ENCODE data around the gene SKOR2. TPM values are rescaled to one million over a fixed set of nuclear protein-coding genes. Genes with fewer than 3 reads are reported as not detected.

Gene SKOR2
- total and polyA plus RNA-seq, 9 of the 15 experiments (the other 6 are each of a cell fraction or from before 2014, with no cell fraction given) = not detected

GRCh38 chr18:47184419-47185050, 66.9 kb downstream of the SKOR2 start (continued):
- TF ChIP-seq SMAD3 (CRISPR knock-in tag; conservative IDR thresholded peaks at IDR 0.05) = no peak
- TF ChIP-seq ELF4 (CRISPR knock-in tag; IDR thresholded peaks at IDR 0.05) = no peak
- TF ChIP-seq KAT8 (IDR thresholded peaks at IDR 0.05; ENCODE audit: low read depth) = no peak
- TF ChIP-seq HDAC8 (tag; IDR thresholded peaks at IDR 0.05) = no peak
- TF ChIP-seq CTCF (IDR thresholded peaks at IDR 0.05 in 2 of 3, conservative IDR thresholded peaks at IDR 0.05 in 1 of 3; ENCODE audit: insufficient read depth in 2 of 3, low read depth in 1 of 3, low read length in 3 of 3) = no peak
- no peak for TF ChIP-seq ELK1 (CRISPR knock-in tag; IDR thresholded peaks at IDR 0.05)
- no peak for TF ChIP-seq POLR2AphosphoS5 (IDR thresholded peaks at IDR 0.05; ENCODE audit: control insufficient read depth, insufficient read depth, low read depth, low read length)
- TF ChIP-seq PPARD (CRISPR knock-in tag; IDR thresholded peaks at IDR 0.05) = no peak
- TF ChIP-seq EGR1 (conservative IDR thresholded peaks at IDR 0.05) = no peak
- no peak for TF ChIP-seq ZBTB26 (CRISPR knock-in tag; IDR thresholded peaks at IDR 0.05)
- no peak for TF ChIP-seq ASH1L (IDR thresholded peaks at IDR 0.05; ENCODE audit: borderline replicate concordance, low read depth, partially characterized antibody)
- peak in 1 of 2 experiments; percentile 83; a peak in 2 of 4 replicates for TF ChIP-seq SRF (CRISPR knock-in tag; IDR thresholded peaks at IDR 0.05)
- no peak for TF ChIP-seq BCLAF1 (IDR thresholded peaks at IDR 0.05; ENCODE audit: borderline replicate concordance in 1 of 2, control insufficient read depth in 1 of 2, low read depth in 2 of 2, low read length in 1 of 2)
- TF ChIP-seq LARP7 (IDR thresholded peaks at IDR 0.05) = no peak
- no peak for TF ChIP-seq SRSF7 (optimal IDR thresholded peaks at IDR 0.05; ENCODE audit: low read depth, low read length)
- TF ChIP-seq ZSCAN32 (CRISPR knock-in tag; IDR thresholded peaks at IDR 0.05) = no peak
- no peak for TF ChIP-seq ZNF395 (CRISPR knock-in tag; IDR thresholded peaks at IDR 0.05)
- no peak for TF ChIP-seq HMG20A (CRISPR knock-in tag; conservative IDR thresholded peaks at IDR 0.05)
- no peak for TF ChIP-seq SP2 (IDR thresholded peaks at IDR 0.05; ENCODE audit: extremely low read depth, low read depth, low read length, poor library complexity, severe bottlenecking)
